Upper lobe of left lung (tissue), 4 donors: Measurements from ENCODE around the gene DNAJB7.

Source experiments
- POLR2A ChIP-seq, 4 donors: fragments of 450-650 bp; IDR thresholded peaks; one replicate each; pipeline ENCODE4 v1.5.1; 2016 to 2017; ENCODE audit warnings: antibody characterized with exemption in 4 of 4, mild to moderate bottlenecking in 2 of 4
- POLR2AphosphoS5 ChIP-seq, 2 donors: sonication (generic); formaldehyde crosslinking; IDR thresholded peaks; one replicate each; pipeline ENCODE4 v1.5.1; 2017; ENCODE audit warnings: antibody characterized with exemption in 2 of 2

DNA sequence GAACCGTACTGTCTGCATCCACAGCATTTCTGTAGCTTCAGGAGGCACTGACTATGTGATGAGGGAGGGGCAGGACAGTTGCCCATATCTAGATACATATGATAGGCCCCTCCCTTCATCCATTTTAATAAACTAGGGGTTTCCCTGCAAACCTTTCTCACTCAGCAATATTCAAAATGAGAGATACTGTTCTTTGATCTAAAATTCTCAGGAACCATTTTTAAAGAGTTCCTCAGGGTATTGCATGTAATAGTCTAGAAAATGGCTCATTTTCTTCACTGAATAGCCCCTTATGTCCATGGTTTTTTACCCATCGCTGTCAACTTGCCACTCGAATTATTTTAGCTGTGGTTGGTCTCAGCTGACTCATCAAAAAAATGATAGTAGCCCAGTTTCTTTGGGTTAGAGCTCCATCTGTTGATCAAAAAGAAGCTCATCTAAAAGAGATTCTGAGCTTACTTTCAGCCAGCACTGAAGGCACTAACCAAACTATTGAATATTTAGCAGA lies 37.0 kb upstream of the DNAJB7 start:
- TF ChIP-seq POLR2A (IDR thresholded peaks at IDR 0.05) (no peak), POLR2AphosphoS5 (IDR thresholded peaks at IDR 0.05) (no peak)
